C1 segment of cervical spinal cord (tissue), 14 donors: ENCODE results near the gene HAT1.
A peak's percentile ranks its signal among the peaks of the same experiment; 100 is the strongest.
"Not testable (repeated sequence)": the region's sequence is repeated elsewhere in the genome, so short reads cannot be mapped to it uniquely, and the experiment has no call there.

ENCODE experiments used
- DNase-seq, 14 donors: peaks; one replicate each; lab custom pipeline; 2025; lab: John Stamatoyannopoulos, UW

HAT1 gene

GRCh38 chr2:171922230-171923022 lies at the start of gene HAT1:
TSS of gene HAT1 (plus strand) at chr2:171922461. CDS start at chr2:171922501, 40 bp downstream.
- peak; percentile 70 to 96 (median 94) for DNase-seq

GRCh38 chr2:171874517-171874916 lies 47.7 kb upstream of the HAT1 start:
- DNase-seq: no peak

GRCh38 chr2:171874963-171875362 lies 47.3 kb upstream of the HAT1 start:
- DNase-seq: no peak

GRCh38 chr2:171878481-171878993 lies 43.7 kb upstream of the HAT1 start:
- no peak for DNase-seq

- no peak for DNase-seq
Measured at GRCh38 chr2:171879865-171880264, 42.4 kb upstream of the HAT1 start.

GRCh38 chr2:171880774-171881173 lies 41.5 kb upstream of the HAT1 start:
- DNase-seq: no peak

GRCh38 chr2:171882089-171882769 lies 40.0 kb upstream of the HAT1 start:
- DNase-seq: no peak

- no peak for DNase-seq
Measured at GRCh38 chr2:171883275-171883893, 38.9 kb upstream of the HAT1 start.

- DNase-seq: no peak
Measured at GRCh38 chr2:171889333-171889732, 32.9 kb upstream of the HAT1 start.

- DNase-seq: no peak
Measured at GRCh38 chr2:171889808-171890207, 32.5 kb upstream of the HAT1 start.

- DNase-seq: peak in 1 of 14 donors; percentile 39
Measured at GRCh38 chr2:171893196-171893823, 29.0 kb upstream of the HAT1 start.

- peak in 13 of 14 donors; percentile 18 to 82 (median 62) for DNase-seq
Measured at GRCh38 chr2:171893824-171894611, 28.2 kb upstream of the HAT1 start, which contains the start of gene SLC25A12. TSS of gene SLC25A12 (minus strand) at chr2:171894244. CDS start at chr2:171894214, 30 bp downstream.

- DNase-seq: no peak
Measured at GRCh38 chr2:171894612-171894947, 27.7 kb upstream of the HAT1 start.

- no peak for DNase-seq
Measured at GRCh38 chr2:171895786-171896185, 26.5 kb upstream of the HAT1 start.

GRCh38 chr2:171899623-171900282 lies 22.5 kb upstream of the HAT1 start:
- DNase-seq: not testable (repeated sequence)

- DNase-seq: no peak
Measured at GRCh38 chr2:171902840-171903420, 19.3 kb upstream of the HAT1 start.

- no peak for DNase-seq
Measured at GRCh38 chr2:171908235-171908634, 14.0 kb upstream of the HAT1 start.

- no peak for DNase-seq
Measured at GRCh38 chr2:171909266-171909665, 13.0 kb upstream of the HAT1 start.

GRCh38 chr2:171910494-171910893 lies 11.8 kb upstream of the HAT1 start:
- DNase-seq: no peak

- no peak for DNase-seq
Measured at GRCh38 chr2:171913517-171913916, 8.7 kb upstream of the HAT1 start.
